Fibroblast of the aortic adventitia (primary cell): ENCODE measurements around the gene EPHA2. TPM values are rescaled to one million over a fixed set of nuclear protein-coding genes. Genes with fewer than 3 reads are reported as not detected.

ENCODE experiments used
- DNase-seq: peaks from one replicate; pipeline ENCODE4 v3.0.0-alpha.2; 2010; ENCODE audit warnings: low read depth
- H3K4me3 ChIP-seq: 2 replicates; pipeline ENCODE4 v1.5.1; 2011; ENCODE audit warnings: low read depth, mild to moderate bottlenecking, control low read depth, low read length, moderate library complexity
- CTCF ChIP-seq: IDR thresholded peaks from 2 replicates; pipeline ENCODE4 v1.5.1; 2011; ENCODE audit warnings: mild to moderate bottlenecking, low read length, control low read depth, inconsistent platforms; ENCODE audit not compliant: insufficient read depth
- total RNA-seq: library from RNA; depleted of rRNA; stranded (reverse); fragments of >200 nt; gene quantifications from 2 replicates; pipeline ENCODE4 v1.2.3, GENCODE V29; 2012; ENCODE audit warnings: low replicate concordance

Gene EPHA2
- total RNA-seq: 7.8 and 7.9 TPM in 2 replicates

- peak within 1 kb of the TSS; percentile 81 for H3K4me3 ChIP-seq
- DNase-seq: peak; percentile 73
- TF ChIP-seq CTCF: no peak
Measured at GRCh38 chr1:16155537-16156410, at the start of gene EPHA2. EPHA2 (minus strand) TSS chr1:16156069; CDS start chr1:16155932, 137 bp downstream.

GRCh38 chr1:16205334-16205671 lies 49.4 kb upstream of the EPHA2 start:
- no peak for DNase-seq
- H3K4me3 ChIP-seq: no peak overlapping the region
- no peak for TF ChIP-seq CTCF

GRCh38 chr1:16204634-16205333 lies 48.9 kb upstream of the EPHA2 start:
- no peak overlapping the region for H3K4me3 ChIP-seq
- no peak for DNase-seq

GRCh38 chr1:16204216-16204615 lies 48.3 kb upstream of the EPHA2 start:
- DNase-seq: no peak
- no peak for TF ChIP-seq CTCF
- no peak overlapping the region for H3K4me3 ChIP-seq

More at GRCh38 chr1:16204634-16205333, 48.9 kb upstream of the EPHA2 start:
- peak; percentile 36 for TF ChIP-seq CTCF

GRCh38 chr1:16203550-16203949 lies 47.7 kb upstream of the EPHA2 start:
- no peak for TF ChIP-seq CTCF
- no peak for DNase-seq
- H3K4me3 ChIP-seq: no peak overlapping the region

- H3K4me3 ChIP-seq: no peak overlapping the region
- no peak for TF ChIP-seq CTCF
- DNase-seq: no peak
Measured at GRCh38 chr1:16202281-16203210, 46.7 kb upstream of the EPHA2 start.
